Measurements from ENCODE around the gene SYNGR3. TPM values are rescaled to one million over a fixed set of nuclear protein-coding genes. Genes with fewer than 3 reads are reported as not detected.

The SYNGR3 gene
- polyA plus RNA-seq, 1 donor (not counting 4 experiments of a cell fraction or from before 2014, with no cell fraction given), result 0.30 TPM

DNA sequence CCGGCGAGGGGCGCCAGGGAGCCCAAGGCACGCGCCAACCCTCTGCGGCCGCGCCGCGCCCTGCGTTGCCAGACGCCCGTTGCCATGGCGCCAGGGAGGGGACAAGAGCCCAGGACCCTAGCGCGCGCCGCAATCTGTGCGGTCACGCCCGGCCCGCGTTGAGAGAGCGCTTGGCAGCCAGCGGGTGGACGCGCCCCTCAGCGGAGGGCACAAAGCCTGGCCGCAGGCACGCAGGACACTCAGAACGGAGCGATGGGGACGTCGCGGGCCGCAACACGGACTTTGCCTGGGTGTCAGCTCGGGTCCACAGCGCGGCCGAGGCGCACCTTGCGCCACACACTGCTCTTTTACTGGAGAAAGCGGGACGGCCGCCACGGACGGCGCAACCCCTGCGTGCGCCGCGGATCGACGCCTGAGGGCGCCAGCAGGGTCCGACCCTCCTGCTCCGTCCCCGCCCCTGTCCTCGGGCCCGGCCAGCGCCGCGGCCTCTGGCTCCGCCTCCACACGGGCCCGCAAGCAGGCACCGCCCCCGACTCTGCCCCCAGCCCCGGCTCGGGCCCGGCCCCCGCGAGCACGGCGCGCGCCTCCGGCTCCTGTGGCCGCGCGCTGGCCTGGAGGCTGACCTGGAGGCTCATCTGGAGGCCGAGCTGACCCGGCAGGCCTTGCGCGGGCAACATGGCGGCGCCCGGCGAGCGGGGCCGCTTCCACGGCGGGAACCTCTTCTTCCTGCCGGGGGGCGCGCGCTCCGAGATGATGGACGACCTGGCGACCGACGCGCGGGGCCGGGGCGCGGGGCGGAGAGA, 6.0 kb upstream of the SYNGR3 start, which contains the start of gene GFER:
Gene GFER, plus strand, starts transcription at position 650 of the 803 bp plus-strand sequence. Its CDS starts 26 bp downstream, at position 676.
- H3K36me3 ChIP-seq (ENCODE audit: control insufficient read depth in 2 of 2, extremely low read depth in 1 of 2, insufficient read depth in 2 of 2, low read length in 2 of 2), result peaks cover 7 to 14% of the 10 kb centered on the region in 2 experiments
- H3K9me1 ChIP-seq (ENCODE audit: control insufficient read depth, extremely low read depth, insufficient read depth, low read length), result peaks cover 2% of the 10 kb centered on the region
- peaks cover 38% of the 10 kb centered on the region for H3K27me3 ChIP-seq (ENCODE audit: control insufficient read depth, extremely low read depth, insufficient read depth, low read length)
- H3K9me3 ChIP-seq (ENCODE audit: control insufficient read depth, low read depth, low read length), result no peaks in the 10 kb centered on the region
- peaks cover 2% of the 10 kb centered on the region for H3K79me2 ChIP-seq (ENCODE audit: control insufficient read depth, insufficient read depth, low read length)
- TF ChIP-seq EZH2 (IDR thresholded peaks at IDR 0.05; ENCODE audit: low read length) (no peak), CTCF (optimal IDR thresholded peaks at IDR 0.05 in 1 of 3, IDR thresholded peaks at IDR 0.05 in 1 of 3, conservative IDR thresholded peaks at IDR 0.05 in 1 of 3; ENCODE audit: extremely low read depth in 1 of 3, insufficient read depth in 2 of 3, low read length in 3 of 3) (peak in 2 of 3 experiments; percentile 1 to 66)
- peak within 1 kb of the TSS; percentile 56 for H2AFZ ChIP-seq (ENCODE audit: control insufficient read depth, low read length)
- H3K4me1 ChIP-seq (ENCODE audit: control insufficient read depth, extremely low read depth, insufficient read depth, low read length), result peaks cover 37% of the 10 kb centered on the region
- H4K20me1 ChIP-seq (ENCODE audit: control insufficient read depth, extremely low read depth, insufficient read depth, low read length), result no peaks in the 10 kb centered on the region
- DNase-seq (ENCODE audit: low read depth, low spot score) (no peak), FAIRE-seq (no peak)
- H3K27ac ChIP-seq (ENCODE audit: control insufficient read depth, insufficient read depth, low read length), result peak within 1 kb of the TSS; percentile 8
- dilution Hi-C loops (cut with MboI; ENCODE audit: extremely low pct_ligation_motif_present, low sequenced_read_pairs), result no loop called here
- peak within 1 kb of the TSS; percentile 72 for H3K9ac ChIP-seq (ENCODE audit: control insufficient read depth, extremely low read depth, insufficient read depth, low read length)
- H3K4me2 ChIP-seq (ENCODE audit: control insufficient read depth, extremely low read depth, insufficient read depth, low read depth, low read length), result peak within 1 kb of the TSS; percentile 92
- H3K4me3 ChIP-seq (ENCODE audit: control insufficient read depth in 2 of 3, extremely low read depth in 1 of 3, insufficient read depth in 2 of 3, low read depth in 1 of 3, low read length in 3 of 3), result peak within 1 kb of the TSS; percentile 59 to 90 (median 81)

GRCh38 chr16:1984347-1985225, 5.2 kb upstream of the SYNGR3 start:
- Histone ChIP-seq H3K79me2 (ENCODE audit: control insufficient read depth, insufficient read depth, low read length) (peaks cover 2% of the 10 kb centered on the region), H3K4me1 (ENCODE audit: control insufficient read depth, extremely low read depth, insufficient read depth, low read length) (peaks cover 38% of the 10 kb centered on the region), H3K4me2 (ENCODE audit: control insufficient read depth, extremely low read depth, insufficient read depth, low read depth, low read length) (peak overlapping the region; percentile 92), H3K9ac (ENCODE audit: control insufficient read depth, extremely low read depth, insufficient read depth, low read length) (peak overlapping the region; percentile 72), H3K9me3 (ENCODE audit: control insufficient read depth, low read depth, low read length) (no peaks in the 10 kb centered on the region), H2AFZ (ENCODE audit: control insufficient read depth, low read length) (peak overlapping the region; percentile 12), H3K9me1 (ENCODE audit: control insufficient read depth, extremely low read depth, insufficient read depth, low read length) (peaks cover 2% of the 10 kb centered on the region), H3K27me3 (ENCODE audit: control insufficient read depth, extremely low read depth, insufficient read depth, low read length) (peaks cover 46% of the 10 kb centered on the region), H3K27ac (ENCODE audit: control insufficient read depth, insufficient read depth, low read length) (peak overlapping the region; percentile 8), H3K4me3 (ENCODE audit: control insufficient read depth in 2 of 3, extremely low read depth in 1 of 3, insufficient read depth in 2 of 3, low read depth in 1 of 3, low read length in 3 of 3) (peak overlapping the region; percentile 59 to 90 (median 81)), H4K20me1 (ENCODE audit: control insufficient read depth, extremely low read depth, insufficient read depth, low read length) (no peaks in the 10 kb centered on the region), H3K36me3 (ENCODE audit: control insufficient read depth in 2 of 2, extremely low read depth in 1 of 2, insufficient read depth in 2 of 2, low read length in 2 of 2) (peaks cover 7 to 14% of the 10 kb centered on the region in 2 experiments)
- FAIRE-seq (no peak), DNase-seq (ENCODE audit: low read depth, low spot score) (no peak)
- TF ChIP-seq CTCF (optimal IDR thresholded peaks at IDR 0.05 in 1 of 3, IDR thresholded peaks at IDR 0.05 in 1 of 3, conservative IDR thresholded peaks at IDR 0.05 in 1 of 3; ENCODE audit: extremely low read depth in 1 of 3, insufficient read depth in 2 of 3, low read length in 3 of 3) (no peak), EZH2 (IDR thresholded peaks at IDR 0.05; ENCODE audit: low read length) (no peak)
- dilution Hi-C loops (cut with MboI; ENCODE audit: extremely low pct_ligation_motif_present, low sequenced_read_pairs), result no loop called here
